ENCODE data around the gene STX7. TPM values are rescaled to one million over a fixed set of nuclear protein-coding genes. Genes with fewer than 3 reads are reported as not detected.

STX7 gene
- total RNA-seq, 2 donors from 2014 or later = 36.6 to 41.7 TPM

- peak overlapping the region; percentile 86 for H3K4me3 Mint-ChIP-seq
- WGBS, 2 experiments (ENCODE audit: insufficient coverage in 1 of 2, insufficient read length in 1 of 2) = 52 to 83% methylated on average over 1 to 2 of the region's 2 CpGs
- no peaks in the 10 kb centered on the region for H3K9me3 Mint-ChIP-seq
- Histone ChIP-seq H3K36me3 (ENCODE audit: control insufficient read depth, insufficient read depth, low read length) (no peaks in the 10 kb centered on the region), H3K27me3 (ENCODE audit: control insufficient read depth, insufficient read depth, low read length, poor library complexity, severe bottlenecking) (peaks cover 27% of the 10 kb centered on the region), H3K9ac (ENCODE audit: extremely low read depth, low read length, poor library complexity, severe bottlenecking) (peak overlapping the region; percentile 78), H3K27ac (ENCODE audit: low read depth, low read length) (no peak overlapping the region), H3K4me1 (ENCODE audit: control insufficient read depth, insufficient read depth, low read length) (peaks cover 3% of the 10 kb centered on the region), H3K4me3 (ENCODE audit: low read length) (peak overlapping the region; percentile 96), H3K9me3 (ENCODE audit: control insufficient read depth, low read length) (no peaks in the 10 kb centered on the region)
- peaks cover 19% of the 10 kb centered on the region for H3K4me1 Mint-ChIP-seq
- DNase-seq = no peak
- peaks cover 28% of the 10 kb centered on the region for H3K27me3 Mint-ChIP-seq (ENCODE audit: insufficient read depth)
- no peak overlapping the region for H3K27ac Mint-ChIP-seq
- peaks cover 2% of the 10 kb centered on the region for H3K36me3 Mint-ChIP-seq (ENCODE audit: low read depth)
- no peak for TF ChIP-seq CTCF (conservative IDR thresholded peaks at IDR 0.05)
Measured at GRCh38 chr6:132511831-132512220, 1.1 kb downstream of the STX7 start.

- H3K9ac ChIP-seq (ENCODE audit: extremely low read depth, low read length, poor library complexity, severe bottlenecking) = no peak overlapping the region
Measured at GRCh38 chr6:132511210-132511830, 1.6 kb downstream of the STX7 start.

GRCh38 chr6:132506869-132507808, 5.8 kb downstream of the STX7 start:
- Mint-ChIP-seq H3K4me3 (no peak overlapping the region), H3K4me1 (peaks cover 21% of the 10 kb centered on the region), H3K36me3 (ENCODE audit: low read depth) (peaks cover 14% of the 10 kb centered on the region), H3K27me3 (ENCODE audit: insufficient read depth) (no peaks in the 10 kb centered on the region), H3K9me3 (no peaks in the 10 kb centered on the region), H3K27ac (no peak overlapping the region)
- H3K27me3 ChIP-seq (ENCODE audit: control insufficient read depth, insufficient read depth, low read length, poor library complexity, severe bottlenecking) = no peaks in the 10 kb centered on the region
- WGBS, 2 experiments (ENCODE audit: insufficient coverage in 1 of 2, insufficient read length in 1 of 2) = 95 to 96% methylated on average over 3 to 5 of the region's 5 CpGs
- no peak for TF ChIP-seq CTCF (conservative IDR thresholded peaks at IDR 0.05)
- H3K27ac ChIP-seq (ENCODE audit: low read depth, low read length) = no peak overlapping the region
- DNase-seq = no peak
- peaks cover 3% of the 10 kb centered on the region for H3K4me1 ChIP-seq (ENCODE audit: control insufficient read depth, insufficient read depth, low read length)
- H3K4me3 ChIP-seq (ENCODE audit: low read length) = no peak overlapping the region
- H3K36me3 ChIP-seq (ENCODE audit: control insufficient read depth, insufficient read depth, low read length) = peaks cover 3% of the 10 kb centered on the region
- H3K9ac ChIP-seq (ENCODE audit: extremely low read depth, low read length, poor library complexity, severe bottlenecking) = no peak overlapping the region
- no peaks in the 10 kb centered on the region for H3K9me3 ChIP-seq (ENCODE audit: control insufficient read depth, low read length)

More at GRCh38 chr6:132511210-132511830, 1.6 kb downstream of the STX7 start:
- no peak for DNase-seq
- no peaks in the 10 kb centered on the region for H3K36me3 ChIP-seq (ENCODE audit: control insufficient read depth, insufficient read depth, low read length)
- peaks cover 4% of the 10 kb centered on the region for H3K36me3 Mint-ChIP-seq (ENCODE audit: low read depth)
- no peaks in the 10 kb centered on the region for H3K9me3 Mint-ChIP-seq
- peak overlapping the region; percentile 96 for H3K4me3 ChIP-seq (ENCODE audit: low read length)
- H3K27ac Mint-ChIP-seq = no peak overlapping the region
- H3K9me3 ChIP-seq (ENCODE audit: control insufficient read depth, low read length) = no peaks in the 10 kb centered on the region
- peaks cover 19% of the 10 kb centered on the region for H3K4me1 Mint-ChIP-seq
- peaks cover 3% of the 10 kb centered on the region for H3K4me1 ChIP-seq (ENCODE audit: control insufficient read depth, insufficient read depth, low read length)
- H3K27me3 ChIP-seq (ENCODE audit: control insufficient read depth, insufficient read depth, low read length, poor library complexity, severe bottlenecking) = peaks cover 25% of the 10 kb centered on the region
- H3K4me3 Mint-ChIP-seq = peak overlapping the region; percentile 86
- TF ChIP-seq CTCF (conservative IDR thresholded peaks at IDR 0.05) = no peak
- peaks cover 23% of the 10 kb centered on the region for H3K27me3 Mint-ChIP-seq (ENCODE audit: insufficient read depth)
- H3K27ac ChIP-seq (ENCODE audit: low read depth, low read length) = no peak overlapping the region
- 83 to 84% methylated on average over 4 of the region's 4 CpGs for WGBS, 2 experiments (ENCODE audit: insufficient coverage in 1 of 2, insufficient read length in 1 of 2)
